ENCODE measurements around the gene ZNF264. TPM values are rescaled to one million over a fixed set of nuclear protein-coding genes. Genes with fewer than 3 reads are reported as not detected.

The ZNF264 gene
- total RNA-seq, result 10 to 100 TPM; 11.8 to 78.1 (median 37.0) TPM
- polyA plus RNA-seq, result 1 to 10 TPM; 6.4 to 9.8 (median 7.9) TPM
- long read RNA-seq, donor 1, full-length matches to known transcripts, result 2 of 2 reads
- long read RNA-seq, donor 1, partial matches to known transcripts, result 0 of 2 reads
- long read RNA-seq, donor 1, other reads (novel, unspliced or antisense), result 0 of 2 reads
- long read RNA-seq, donor 2, result 0 reads
- long read RNA-seq, donor 3, result 0 reads
- long read RNA-seq, donor 4, partial matches to known transcripts, result 0 of 1 reads
- long read RNA-seq, donor 4, other reads (novel, unspliced or antisense), result 1 of 1 reads
- long read RNA-seq, donor 5, full-length matches to known transcripts, result 5 of 8 reads
- long read RNA-seq, donor 5, partial matches to known transcripts, result 0 of 8 reads
- long read RNA-seq, donor 5, other reads (novel, unspliced or antisense), result 3 of 8 reads
- long read RNA-seq, donor 6, partial matches to known transcripts, result 0 of 1 reads
- long read RNA-seq, donor 6, other reads (novel, unspliced or antisense), result 1 of 1 reads
- long read RNA-seq, donor 7, result 0 reads
- long read RNA-seq, donor 8, result 0 reads
- long read RNA-seq, donor 9, full-length matches to known transcripts, result 2 of 2 reads
- long read RNA-seq, donor 9, partial matches to known transcripts, result 0 of 2 reads
- long read RNA-seq, donor 9, other reads (novel, unspliced or antisense), result 0 of 2 reads
- long read RNA-seq, donor 10, result 0 reads

DNA sequence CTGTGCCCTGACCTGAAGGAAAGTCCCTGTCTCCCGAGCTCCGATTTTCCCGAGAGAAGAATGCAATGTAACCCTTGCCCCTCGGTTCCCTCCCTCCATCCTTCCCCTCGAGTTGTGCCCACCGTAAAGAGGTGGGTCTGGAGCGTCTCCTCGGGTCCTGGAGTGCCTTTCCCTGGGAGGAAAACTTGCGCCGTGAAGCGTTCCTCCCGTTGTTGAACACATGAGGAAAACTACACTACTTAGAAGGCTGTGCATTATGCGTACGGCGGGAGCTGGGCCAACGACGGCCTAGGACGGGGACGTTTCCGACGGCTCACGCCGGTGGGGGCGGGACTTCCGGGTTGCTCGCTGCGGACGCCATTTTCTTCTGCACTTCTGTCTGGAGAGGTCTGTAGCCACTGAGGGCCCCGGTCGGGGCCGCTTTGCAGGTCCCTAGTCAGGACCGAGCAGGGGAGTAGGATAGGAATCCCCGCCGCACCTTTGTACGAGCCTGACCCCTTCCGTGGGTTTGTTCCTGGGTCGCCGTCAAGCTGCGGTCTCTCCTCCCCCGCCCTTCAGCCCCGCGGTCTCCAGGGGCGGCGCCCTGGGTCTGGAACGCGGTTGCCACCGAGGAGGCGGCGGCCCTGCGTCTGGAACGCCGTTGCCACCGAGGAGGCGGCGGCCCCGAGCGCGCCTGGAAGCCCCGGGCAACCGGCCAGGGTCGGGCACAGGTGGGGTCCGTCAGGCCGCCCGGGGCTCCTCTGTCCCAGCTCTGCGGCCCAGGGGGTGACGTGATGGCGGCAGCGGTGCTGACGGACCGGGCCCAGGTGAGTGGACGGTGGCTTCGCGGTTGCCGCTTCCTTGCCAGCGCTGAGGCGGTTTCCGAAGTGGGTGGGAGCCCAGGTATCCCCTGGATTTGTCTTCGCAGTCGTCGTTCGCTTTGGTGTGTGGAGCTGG lies at the start of gene ZNF264:
TSS of gene ZNF264 (plus strand) at position 360 of the 936 bp plus-strand sequence. CDS start at position 774, 414 bp downstream.
- peak within 1 kb of the TSS; percentile 32 to 92 (median 80) for H3K27ac ChIP-seq
- TF ChIP-seq, protein P1, sequence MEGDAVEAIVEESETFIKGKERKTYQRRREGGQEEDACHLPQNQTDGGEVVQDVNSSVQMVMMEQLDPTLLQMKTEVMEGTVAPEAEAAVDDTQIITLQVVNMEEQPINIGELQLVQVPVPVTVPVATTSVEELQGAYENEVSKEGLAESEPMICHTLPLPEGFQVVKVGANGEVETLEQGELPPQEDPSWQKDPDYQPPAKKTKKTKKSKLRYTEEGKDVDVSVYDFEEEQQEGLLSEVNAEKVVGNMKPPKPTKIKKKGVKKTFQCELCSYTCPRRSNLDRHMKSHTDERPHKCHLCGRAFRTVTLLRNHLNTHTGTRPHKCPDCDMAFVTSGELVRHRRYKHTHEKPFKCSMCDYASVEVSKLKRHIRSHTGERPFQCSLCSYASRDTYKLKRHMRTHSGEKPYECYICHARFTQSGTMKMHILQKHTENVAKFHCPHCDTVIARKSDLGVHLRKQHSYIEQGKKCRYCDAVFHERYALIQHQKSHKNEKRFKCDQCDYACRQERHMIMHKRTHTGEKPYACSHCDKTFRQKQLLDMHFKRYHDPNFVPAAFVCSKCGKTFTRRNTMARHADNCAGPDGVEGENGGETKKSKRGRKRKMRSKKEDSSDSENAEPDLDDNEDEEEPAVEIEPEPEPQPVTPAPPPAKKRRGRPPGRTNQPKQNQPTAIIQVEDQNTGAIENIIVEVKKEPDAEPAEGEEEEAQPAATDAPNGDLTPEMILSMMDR (IDR thresholded peaks at IDR 0.05), result no peak
- peak; percentile 12 to 57 for TF ChIP-seq POLR2A (IDR thresholded peaks at IDR 0.05)
- H3K4me3 ChIP-seq, result peak within 1 kb of the TSS; percentile 54 to 93 (median 66)
- no peaks in the 10 kb centered on the region for H3K9me3 ChIP-seq (replicated peaks in 1 of 3)
- H3K4me1 ChIP-seq (replicated peaks in 1 of 2), result peaks cover 14 to 16% of the 10 kb centered on the region in 2 donors
- H3K27me3 ChIP-seq, result no peaks in the 10 kb centered on the region
- peak; percentile 88 to 95 (median 93) for DNase-seq
- 0 to 10% (median 2%) methylated on average over 10 to 81 of the region's 81 CpGs for WGBS, 4 donors
- peaks cover 0 to 28% of the 10 kb centered on the region in 2 donors for H3K36me3 ChIP-seq (replicated peaks in 1 of 2)
- intact Hi-C loops (cut with DNase I), result no loop called here

DNA sequence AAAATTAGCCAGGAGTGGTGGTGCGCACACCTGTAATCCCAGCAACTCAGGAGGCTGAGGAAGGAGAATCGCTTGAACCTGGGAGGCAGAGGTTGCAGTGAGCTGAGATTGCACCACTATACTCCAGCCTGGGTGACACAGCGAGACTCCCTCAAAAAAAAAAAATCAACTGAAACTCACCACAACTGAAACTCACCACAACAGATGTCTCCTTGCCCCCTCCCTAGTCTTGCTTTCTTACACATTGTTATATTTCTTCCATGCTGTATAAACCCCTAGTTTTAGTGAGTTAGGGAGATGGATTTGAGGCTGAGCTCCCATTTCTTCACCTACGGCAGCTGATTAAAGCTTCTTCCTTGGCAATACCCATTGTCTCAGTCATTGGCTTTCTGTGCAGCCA lies 49.6 kb upstream of the ZNF264 start:
- Histone ChIP-seq H3K4me1 (replicated peaks in 1 of 2) (no peaks in the 10 kb centered on the region), H3K4me3 (no peak overlapping the region), H3K27ac (no peak overlapping the region), H3K27me3 (no peaks in the 10 kb centered on the region), H3K36me3 (replicated peaks in 1 of 2) (no peaks in the 10 kb centered on the region), H3K9me3 (replicated peaks in 1 of 3) (no peaks in the 10 kb centered on the region)
- intact Hi-C loops (cut with DNase I), result no loop called here
- 85 to 89% (median 87%) methylated on average over 4 of the region's 4 CpGs for WGBS, 4 donors
- TF ChIP-seq, protein P1 (IDR thresholded peaks at IDR 0.05), result no peak
- no peak for TF ChIP-seq POLR2A (IDR thresholded peaks at IDR 0.05)
- DNase-seq, result no peak

DNA sequence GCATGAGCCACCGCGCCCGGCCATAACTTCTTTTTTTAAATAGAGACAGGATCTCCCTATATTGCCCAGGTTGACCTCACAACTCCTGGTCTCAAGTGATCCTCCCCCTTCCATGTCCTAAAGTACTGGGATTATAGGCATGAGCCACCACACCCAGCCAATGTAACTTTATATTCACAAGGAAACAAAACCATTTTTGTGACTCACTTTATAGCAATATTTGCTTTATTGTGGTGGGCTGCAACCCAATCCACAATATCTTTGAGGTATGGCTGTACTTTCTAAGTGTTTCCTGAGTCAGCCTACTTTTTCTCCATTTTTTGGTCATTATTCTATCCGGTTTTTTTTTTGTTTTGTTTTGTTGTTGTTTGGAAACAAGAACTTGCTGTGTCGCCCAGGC lies 38.4 kb upstream of the ZNF264 start:
- Histone ChIP-seq H3K27me3 (no peaks in the 10 kb centered on the region), H3K4me3 (no peak overlapping the region), H3K9me3 (replicated peaks in 1 of 3) (no peaks in the 10 kb centered on the region), H3K27ac (no peak overlapping the region), H3K36me3 (replicated peaks in 1 of 2) (no peaks in the 10 kb centered on the region), H3K4me1 (replicated peaks in 1 of 2) (no peaks in the 10 kb centered on the region)
- 62 to 81% (median 73%) methylated on average over 5 of the region's 5 CpGs for WGBS, 4 donors
- TF ChIP-seq POLR2A (IDR thresholded peaks at IDR 0.05), result no peak
- TF ChIP-seq, protein P1 (IDR thresholded peaks at IDR 0.05), result no peak
- intact Hi-C loops (cut with DNase I), result no loop called here
- DNase-seq, result no peak

Data from adrenal gland (tissue), 19 donors.